A549 (cell line): ENCODE data around the gene OR1B1. TPM values are rescaled to one million over a fixed set of nuclear protein-coding genes. Genes with fewer than 3 reads are reported as not detected.
A peak's percentile ranks its signal among the peaks of the same experiment; 100 is the strongest.

Source experiments
- ATAC-seq, 2 experiments: fragments of 200-7000 bp in 1 of 2; fragments of >200 bp in 1 of 2; cut with Nextera tagmentation in 1 of 2; cut with Tn5 transposase in 1 of 2; 3 replicates each; pipeline versions ENCODE4 v1.8.0 to v1.9.1; 2018 to 2020; ENCODE audit warnings: mild to moderate bottlenecking in 1 of 2, moderate library complexity in 1 of 2
- CTCF ChIA-PET: fragments of 300-600 bp; sonication (Branson Sonifier 250); formaldehyde crosslinking; extraction: SDS; loops from one replicate; lab custom pipeline; 2021; ENCODE audit warnings: antibody characterized with exemption, inconsistent platforms; lab: Yijun Ruan, JAX
- POLR2A ChIA-PET: fragments of 350-600 bp; formaldehyde crosslinking; extraction: SDS; loops from one replicate; lab custom pipeline; 2021; ENCODE audit warnings: antibody characterized with exemption, inconsistent platforms; lab: Yijun Ruan, JAX
- DNase-seq, 2 experiments: peaks; one replicate each; pipeline versions ENCODE4 v3.0.0 to v3.0.0-alpha.2; 2011 to 2016; ENCODE audit warnings: low read depth in 1 of 2, low spot score in 1 of 2
- FAIRE-seq: peaks from 2 replicates; lab custom pipeline; 2011; peaks lifted over from hg19 to GRCh38; lab: Jason Lieb, UNC
- H3K27ac ChIP-seq, 2 experiments: fragments of >200 bp; sonication (Bioruptor Twin); formaldehyde crosslinking; 3 replicates each; pipeline ENCODE4 v1.5.1; 2016 to 2017
- H3K4me1 ChIP-seq: fragments of >200 bp; sonication (Bioruptor Twin); formaldehyde crosslinking; 3 replicates; pipeline ENCODE4 v1.6.1; 2016
- H3K4me2 ChIP-seq: fragments of >200 bp; sonication (Bioruptor Twin); formaldehyde crosslinking; 3 replicates; pipeline ENCODE4 v1.6.1; 2016
- H3K4me3 ChIP-seq: fragments of >200 bp; sonication (Bioruptor Twin); formaldehyde crosslinking; 3 replicates; pipeline ENCODE4 v1.5.1; 2016
- H3K9me3 ChIP-seq: fragments of >200 bp; sonication (Bioruptor Twin); formaldehyde crosslinking; 3 replicates; pipeline ENCODE4 v1.6.1; 2016
- CBX2 ChIP-seq: fragments of 200-600 bp; sonication (generic); IDR thresholded peaks from 2 replicates; pipeline ENCODE4 v1.6.1; 2016; ENCODE audit warnings: low read depth, mild to moderate bottlenecking, borderline replicate concordance
- CEBPB ChIP-seq, 2 experiments: fragments of >200 bp in 1 of 2; sonication (Bioruptor Twin) in 1 of 2; formaldehyde crosslinking in 1 of 2; IDR thresholded peaks; 2 replicates each; pipeline ENCODE4 v1.6.1; 2012 to 2016
- EHF ChIP-seq: fragments of 250-450 bp; sonication (Bioruptor Pico); IDR thresholded peaks from 2 replicates; pipeline ENCODE4 v1.5.0; 2020; ENCODE audit warnings: mild to moderate bottlenecking
- EHMT2 ChIP-seq: fragments of 200-600 bp; sonication (generic); IDR thresholded peaks from 2 replicates; pipeline ENCODE4 v1.6.1; 2016; ENCODE audit warnings: antibody characterized with exemption, low read depth, mild to moderate bottlenecking, moderate library complexity
- ESRRA ChIP-seq: fragments of 150-350 bp; IDR thresholded peaks from 2 replicates; pipeline ENCODE4 v1.6.1; 2014; ENCODE audit warnings: mild to moderate bottlenecking, low read length, borderline replicate concordance
- FOSL2 ChIP-seq, 2 experiments: fragments of 450-650 bp in 1 of 2; fragments of >200 bp in 1 of 2; sonication (Bioruptor Twin) in 1 of 2; formaldehyde crosslinking; IDR thresholded peaks; 2 replicates each; pipeline versions ENCODE4 v1.5.0 to v1.6.1; 2016 to 2020; ENCODE audit warnings: mild to moderate bottlenecking in 1 of 2, moderate library complexity in 1 of 2
- FOXS1 ChIP-seq: fragments of 250-450 bp; sonication (Bioruptor Pico); IDR thresholded peaks from 2 replicates; pipeline ENCODE4 v1.5.0; 2020; ENCODE audit warnings: mild to moderate bottlenecking, moderate library complexity
- GATA3 ChIP-seq: IDR thresholded peaks from 2 replicates; pipeline ENCODE4 v1.6.1; 2012; ENCODE audit warnings: borderline replicate concordance
- HOXA7 ChIP-seq: fragments of 250-450 bp; sonication (Bioruptor Pico); IDR thresholded peaks from 2 replicates; pipeline ENCODE4 v1.5.0; 2020; ENCODE audit warnings: mild to moderate bottlenecking, moderate library complexity
- HOXB13 ChIP-seq: fragments of 250-450 bp; sonication (Bioruptor Pico); IDR thresholded peaks from 2 replicates; pipeline ENCODE4 v1.5.0; 2020; ENCODE audit warnings: low read depth, mild to moderate bottlenecking, moderate library complexity
- HOXB5 ChIP-seq: fragments of 250-450 bp; sonication (Bioruptor Pico); IDR thresholded peaks from 2 replicates; pipeline ENCODE4 v1.5.0; 2020; ENCODE audit warnings: mild to moderate bottlenecking, moderate library complexity
- JUNB ChIP-seq: fragments of >200 bp; sonication (Bioruptor Twin); formaldehyde crosslinking; IDR thresholded peaks from 2 replicates; pipeline ENCODE4 v1.6.1; 2016
- KDM1A ChIP-seq: fragments of 200-600 bp; sonication (generic); IDR thresholded peaks from 2 replicates; pipeline ENCODE4 v1.6.1; 2016; ENCODE audit warnings: low read depth, mild to moderate bottlenecking
- KDM5A ChIP-seq: fragments of 200-600 bp; sonication (generic); IDR thresholded peaks from 2 replicates; pipeline ENCODE4 v1.6.1; 2016; ENCODE audit warnings: antibody characterized with exemption, mild to moderate bottlenecking
- MAFK ChIP-seq: fragments of 450-650 bp; IDR thresholded peaks from 2 replicates; pipeline ENCODE4 v1.6.1; 2014; ENCODE audit not compliant: partially characterized antibody
- NFE2L2 ChIP-seq: fragments of 150-350 bp; conservative IDR thresholded peaks from 2 replicates; pipeline ENCODE4 v1.6.1; 2014; ENCODE audit warnings: low read length
- PHF8 ChIP-seq: fragments of 200-600 bp; sonication (generic); IDR thresholded peaks from 2 replicates; pipeline ENCODE4 v1.6.1; 2016; ENCODE audit warnings: low read depth, mild to moderate bottlenecking, antibody characterized with exemption, moderate library complexity, borderline replicate concordance
- RARB ChIP-seq: fragments of 250-450 bp; sonication (Bioruptor Pico); IDR thresholded peaks from 2 replicates; pipeline ENCODE4 v1.8.0; 2021; ENCODE audit warnings: mild to moderate bottlenecking, moderate library complexity
- RNF2 ChIP-seq: fragments of 200-600 bp; sonication (generic); IDR thresholded peaks from 2 replicates; pipeline ENCODE4 v1.6.1; 2016; ENCODE audit warnings: low read depth, mild to moderate bottlenecking, antibody characterized with exemption, moderate library complexity, borderline replicate concordance
- TP53 ChIP-seq: fragments of 250-450 bp; sonication (Bioruptor Pico); IDR thresholded peaks from 2 replicates; pipeline ENCODE4 v1.5.0; 2021; ENCODE audit warnings: mild to moderate bottlenecking, moderate library complexity
- ZNF302 ChIP-seq: fragments of 250-450 bp; sonication (Bioruptor Pico); IDR thresholded peaks from 2 replicates; pipeline ENCODE4 v1.9.0; 2021; ENCODE audit warnings: inconsistent platforms, mild to moderate bottlenecking, moderate library complexity
- WGBS: methylation state at CpG from one replicate; pipeline ENCODE4 v1.1.6; 2017; ENCODE audit errors: missing lambda C conversion rate; 5-methylcytosine and 5-hydroxymethylcytosine counted together
- polyA minus RNA-seq: library from RNA; depleted of rRNA, polyadenylated mRNA; stranded (reverse); fragments of >200 nt; gene quantifications from 2 replicates; pipeline ENCODE4 v1.2.3, GENCODE V29; 2011; rRNA and poly(A)+ RNA removed
- polyA plus RNA-seq, 4 experiments: library from polyadenylated mRNA; depleted of rRNA in 3 of 4; stranded (reverse); fragments of >200 nt; fragmentation: RNase III in 1 of 4; extraction: RNeasy Plus Mini Kit Qiagen cat#74134 plus additional on column Dnase treatment in 1 of 4; gene quantifications; 2 replicates in 3 of 4; 3 replicates in 1 of 4; pipeline ENCODE4 v1.2.3, GENCODE V29; 2011 to 2017
- TF ChIP-seq, protein P1 (sequence below): IDR thresholded peaks from 2 replicates; pipeline ENCODE4 v1.6.1; 2012; ENCODE audit warnings: low read depth, borderline replicate concordance
- TF ChIP-seq, protein P2 (sequence below): fragments of >200 bp; sonication (Bioruptor Twin); formaldehyde crosslinking; IDR thresholded peaks from 3 replicates; pipeline ENCODE4 v1.6.1; 2016
- TF ChIP-seq, protein P3 (sequence below): IDR thresholded peaks from 2 replicates; pipeline ENCODE4 v1.6.1; 2012

OR1B1 gene
- polyA plus RNA-seq (2011; rRNA removed) (not detected in 2 replicates), polyA plus RNA-seq (2017; fragmentation: RNase III; extraction: RNeasy Plus Mini Kit Qiagen cat#74134 plus additional on column Dnase treatment) (not detected in 3 replicates), polyA minus RNA-seq (0.21 TPM in 1 of 2 replicates, not detected in the other)
- polyA plus RNA-seq (2012; cell fraction: cytosol; rRNA removed) = not detected in 2 replicates
- polyA plus RNA-seq (2012; cell fraction: nucleus; rRNA removed) = not detected in 2 replicates

DNA sequence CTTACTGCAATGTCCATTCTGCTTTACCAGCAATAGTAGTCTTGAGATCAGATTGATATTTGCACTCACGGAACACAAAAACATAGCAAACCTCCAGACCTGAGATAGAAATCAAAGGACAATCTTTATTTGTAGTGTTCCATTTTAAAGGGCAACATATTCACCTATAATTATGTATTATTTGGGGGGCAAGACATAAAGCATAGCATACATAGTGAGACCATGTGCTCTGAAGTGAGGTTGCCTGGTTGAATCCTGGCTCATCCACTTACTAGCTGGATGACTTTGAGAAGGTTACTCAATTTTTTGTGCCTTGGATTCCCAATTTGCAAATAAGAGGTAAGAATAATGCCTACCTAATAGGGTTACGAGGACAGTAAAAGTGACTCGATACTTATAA lies at the start of gene OR1B1:
TSS of gene OR1B1 (minus strand) at position 101 of the 400 bp plus-strand sequence.
- Histone ChIP-seq H3K9me3 (no peaks in the 10 kb centered on the region), H3K27ac (no peak within 1 kb of the TSS), H3K4me3 (no peak within 1 kb of the TSS), H3K4me1 (no peaks in the 10 kb centered on the region), H3K4me2 (no peak within 1 kb of the TSS)
- DNase-seq (no peak), ATAC-seq (no peak), FAIRE-seq (no peak)
- ChIA-PET CTCF (no interaction called here), POLR2A (no interaction called here)
- WGBS = 33% methylated on average over 3 of the region's 3 CpGs
- no peak for TF ChIP-seq RARB (CRISPR knock-in tag)

DNA sequence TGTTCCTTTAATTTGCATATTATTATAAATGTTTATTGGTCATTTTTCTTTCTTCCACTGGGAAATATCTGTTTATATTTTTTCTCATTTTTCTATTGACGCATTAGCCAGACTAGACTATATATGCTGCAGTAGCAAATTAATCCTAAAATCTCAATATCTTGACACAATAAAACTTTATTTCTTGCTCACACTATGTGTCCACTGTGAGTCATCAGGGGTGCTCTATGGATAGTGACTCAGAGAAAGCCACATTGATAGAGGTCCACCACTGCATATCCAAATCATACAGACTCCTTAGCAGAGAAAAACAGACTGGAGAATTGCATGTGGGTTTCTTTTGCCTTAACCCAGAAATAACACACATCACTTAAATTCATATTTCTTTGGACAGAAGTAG lies 38.3 kb upstream of the OR1B1 start:
- Histone ChIP-seq H3K9me3 (no peaks in the 10 kb centered on the region), H3K4me1 (no peaks in the 10 kb centered on the region), H3K4me3 (no peak overlapping the region)
- no peak for FAIRE-seq
- ChIA-PET POLR2A (no interaction called here), CTCF (no interaction called here)
- 93% methylated on average over 1 of the region's 1 CpG for WGBS
- no peak for TF ChIP-seq FOSL2 (IDR thresholded peaks at IDR 0.05)
- peak; percentile 35; the same call in 1 of the 2 replicates for TF ChIP-seq FOSL2 (CRISPR knock-in tag; IDR thresholded peaks at IDR 0.05)
- no peak for TF ChIP-seq HOXB13 (CRISPR knock-in tag)
- TF ChIP-seq, all 56 proteins: peak for 1
- no peak for ATAC-seq
- no peak overlapping the region for H3K4me2 ChIP-seq
- no peak overlapping the region for H3K27ac ChIP-seq
- DNase-seq = no peak

DNA sequence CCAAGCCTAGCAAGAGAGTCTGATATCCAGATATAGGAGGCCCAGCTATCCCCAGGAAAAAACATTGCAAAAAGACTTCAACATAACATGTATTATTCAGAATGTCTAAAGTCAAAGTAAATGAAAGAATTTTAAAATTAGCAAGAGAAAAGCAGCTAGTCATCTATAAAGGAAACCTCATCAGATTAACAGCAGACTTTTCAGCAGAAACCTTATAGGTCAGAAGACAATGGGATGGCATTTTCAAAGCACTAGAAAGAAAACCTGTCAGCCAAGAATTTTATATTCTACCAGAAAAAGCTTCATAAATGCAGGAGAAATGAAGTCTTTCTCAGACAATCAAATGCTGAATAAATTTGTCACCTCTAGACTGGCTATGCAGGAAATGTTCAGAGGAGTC lies 27.4 kb upstream of the OR1B1 start:
- POLR2A ChIA-PET = no interaction called here

DNA sequence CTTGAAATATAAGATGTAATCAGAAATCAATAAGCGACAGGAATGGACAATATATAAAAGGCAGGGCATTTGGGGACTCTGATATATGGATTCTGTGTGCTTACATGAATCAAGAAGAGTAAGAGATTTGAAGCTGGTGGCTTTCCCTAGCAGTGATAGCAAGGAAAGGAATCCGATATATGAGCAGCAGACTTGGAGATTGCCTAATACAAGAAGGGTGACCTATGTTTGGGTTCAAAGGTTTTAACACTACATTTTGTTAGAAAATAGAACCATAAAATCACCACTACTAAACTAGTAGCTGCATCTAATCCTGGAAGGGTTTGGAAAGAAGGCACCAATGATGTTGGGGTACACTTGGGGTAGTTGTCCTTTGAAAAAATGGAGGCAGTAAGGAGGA lies 15.1 kb upstream of the OR1B1 start:
- H3K9me3 ChIP-seq = peaks cover 7% of the 10 kb centered on the region
- no peak overlapping the region for H3K4me3 ChIP-seq
- no peak for ATAC-seq
- TF ChIP-seq HOXB13 (CRISPR knock-in tag) (no peak), HOXA7 (CRISPR knock-in tag) (no peak), ESRRA (no peak), PHF8 (no peak), KDM5A (no peak), JUNB (no peak)
- TF ChIP-seq, protein P1, sequence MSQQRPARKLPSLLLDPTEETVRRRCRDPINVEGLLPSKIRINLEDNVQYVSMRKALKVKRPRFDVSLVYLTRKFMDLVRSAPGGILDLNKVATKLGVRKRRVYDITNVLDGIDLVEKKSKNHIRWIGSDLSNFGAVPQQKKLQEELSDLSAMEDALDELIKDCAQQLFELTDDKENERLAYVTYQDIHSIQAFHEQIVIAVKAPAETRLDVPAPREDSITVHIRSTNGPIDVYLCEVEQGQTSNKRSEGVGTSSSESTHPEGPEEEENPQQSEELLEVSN = no peak
- no peak for DNase-seq
- 0% methylated on average over 2 of the region's 2 CpGs for WGBS
- ChIA-PET POLR2A (no interaction called here), CTCF (no interaction called here)
- no peak for FAIRE-seq
- H3K27ac ChIP-seq = no peak overlapping the region
- H3K4me1 ChIP-seq = no peaks in the 10 kb centered on the region
- no peak overlapping the region for H3K4me2 ChIP-seq

More for the DNA sequence above, 27.4 kb upstream of the OR1B1 start:
- TF ChIP-seq, protein P1 = no peak
- FAIRE-seq (no peak), DNase-seq (no peak), ATAC-seq (no peak)
- Histone ChIP-seq H3K27ac (no peak overlapping the region), H3K9me3 (peaks cover 2% of the 10 kb centered on the region; the same call in 2 of the 3 replicates), H3K4me1 (no peaks in the 10 kb centered on the region), H3K4me3 (no peak overlapping the region), H3K4me2 (no peak overlapping the region)
- CTCF ChIA-PET = no interaction called here

DNA sequence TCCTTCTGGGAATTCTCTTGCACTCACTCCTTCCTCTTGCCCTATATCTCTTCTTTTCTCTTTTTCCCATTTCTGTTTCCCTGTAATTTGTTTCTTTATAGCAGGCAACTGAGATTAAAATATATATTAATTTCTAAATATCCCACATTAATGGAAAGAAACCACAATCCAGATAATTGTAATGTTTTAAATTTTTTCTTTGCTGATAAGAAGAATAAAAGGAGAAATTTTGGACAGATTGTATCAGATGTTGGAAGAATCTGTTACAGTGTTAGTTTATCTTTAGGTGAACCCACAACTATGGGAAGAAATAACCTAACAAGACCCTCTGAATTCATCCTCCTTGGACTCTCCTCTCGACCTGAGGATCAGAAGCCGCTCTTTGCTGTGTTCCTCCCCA lies 4.0 kb upstream of the OR1B1 start, which contains the start of gene OR1L1:
TSS of gene OR1L1 (plus strand) at position 301 of the 400 bp plus-strand sequence. CDS start at position 301, 0 bp downstream.
- no peaks in the 10 kb centered on the region for H3K9me3 ChIP-seq

More for the DNA sequence above, 4.0 kb upstream of the OR1B1 start, which contains the start of gene OR1L1:
- CTCF ChIA-PET = no interaction called here
- POLR2A ChIA-PET = no interaction called here
- WGBS = 0% methylated on average over 2 of the region's 2 CpGs
- DNase-seq = no peak
- H3K4me1 ChIP-seq = no peaks in the 10 kb centered on the region
- TF ChIP-seq EHMT2 (no peak), CEBPB (IDR thresholded peaks at IDR 0.05) (no peak), GATA3 (no peak), RNF2 (no peak), HOXB5 (CRISPR knock-in tag) (no peak), HOXA7 (CRISPR knock-in tag) (no peak), MAFK (no peak), EHF (CRISPR knock-in tag) (no peak), PHF8 (no peak), RARB (CRISPR knock-in tag) (no peak), HOXB13 (CRISPR knock-in tag) (no peak), FOXS1 (CRISPR knock-in tag) (no peak), KDM1A (no peak), ZNF302 (CRISPR knock-in tag) (no peak), TP53 (CRISPR knock-in tag) (no peak), CBX2 (no peak), NFE2L2 (no peak)
- TF ChIP-seq, protein P2, sequence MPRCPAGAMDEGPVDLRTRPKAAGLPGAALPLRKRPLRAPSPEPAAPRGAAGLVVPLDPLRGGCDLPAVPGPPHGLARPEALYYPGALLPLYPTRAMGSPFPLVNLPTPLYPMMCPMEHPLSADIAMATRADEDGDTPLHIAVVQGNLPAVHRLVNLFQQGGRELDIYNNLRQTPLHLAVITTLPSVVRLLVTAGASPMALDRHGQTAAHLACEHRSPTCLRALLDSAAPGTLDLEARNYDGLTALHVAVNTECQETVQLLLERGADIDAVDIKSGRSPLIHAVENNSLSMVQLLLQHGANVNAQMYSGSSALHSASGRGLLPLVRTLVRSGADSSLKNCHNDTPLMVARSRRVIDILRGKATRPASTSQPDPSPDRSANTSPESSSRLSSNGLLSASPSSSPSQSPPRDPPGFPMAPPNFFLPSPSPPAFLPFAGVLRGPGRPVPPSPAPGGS = no peak
- TF ChIP-seq, protein P3, sequence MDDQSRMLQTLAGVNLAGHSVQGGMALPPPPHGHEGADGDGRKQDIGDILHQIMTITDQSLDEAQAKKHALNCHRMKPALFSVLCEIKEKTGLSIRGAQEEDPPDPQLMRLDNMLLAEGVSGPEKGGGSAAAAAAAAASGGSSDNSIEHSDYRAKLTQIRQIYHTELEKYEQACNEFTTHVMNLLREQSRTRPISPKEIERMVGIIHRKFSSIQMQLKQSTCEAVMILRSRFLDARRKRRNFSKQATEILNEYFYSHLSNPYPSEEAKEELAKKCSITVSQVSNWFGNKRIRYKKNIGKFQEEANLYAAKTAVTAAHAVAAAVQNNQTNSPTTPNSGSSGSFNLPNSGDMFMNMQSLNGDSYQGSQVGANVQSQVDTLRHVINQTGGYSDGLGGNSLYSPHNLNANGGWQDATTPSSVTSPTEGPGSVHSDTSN = no peak
- TF ChIP-seq, all 56 proteins: peak for 0
- FAIRE-seq = no peak
- ATAC-seq = no peak
- no peak within 1 kb of the TSS for H3K4me2 ChIP-seq
- no peak within 1 kb of the TSS for H3K4me3 ChIP-seq
- no peak within 1 kb of the TSS for H3K27ac ChIP-seq
